ENCODE measurements around the gene ZDHHC11B. TPM values are rescaled to one million over a fixed set of nuclear protein-coding genes. Genes with fewer than 3 reads are reported as not detected.
"Not testable (repeated sequence)": the region's sequence is repeated elsewhere in the genome, so short reads cannot be mapped to it uniquely, and the experiment has no call there.

Gene ZDHHC11B
- total RNA-seq, 2 donors from 2014 or later: 0.75 to 1.3 TPM

DNA sequence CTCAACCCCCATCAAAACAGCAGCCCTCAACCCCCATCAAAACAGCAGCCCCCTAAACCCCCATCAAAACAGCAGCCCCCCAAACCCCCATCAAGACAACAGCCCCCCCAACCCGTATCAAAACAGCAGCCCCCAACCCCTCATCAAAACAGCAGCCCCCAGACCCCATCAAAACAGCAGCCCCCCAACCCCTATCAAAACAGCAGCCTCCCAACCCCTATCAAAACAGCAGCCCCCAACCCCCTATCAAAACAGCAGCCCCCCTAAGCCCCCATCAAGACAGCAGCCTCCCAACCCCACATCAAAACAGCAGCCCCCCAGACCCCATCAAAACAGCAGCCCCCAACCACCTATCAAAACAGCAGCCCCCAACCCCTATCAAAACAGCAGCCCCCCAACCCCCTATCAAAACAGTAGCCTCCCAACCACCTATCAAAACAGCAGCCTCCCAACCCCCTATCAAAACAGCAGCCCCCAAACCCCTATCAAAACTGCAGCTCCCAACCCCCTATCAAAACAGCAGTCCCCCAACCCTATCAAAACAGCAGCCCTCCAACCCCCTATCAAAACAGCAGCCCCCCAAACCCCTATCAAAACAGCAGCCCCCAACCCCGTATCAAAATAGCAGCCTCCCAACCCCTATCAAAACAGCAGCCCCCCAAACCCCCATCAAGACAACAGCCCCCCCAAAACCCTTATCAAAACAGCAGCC is 92.6 kb downstream of the ZDHHC11B start:
- no peak overlapping the region for H3K4me3 Mint-ChIP-seq
- WGBS, 2 experiments (ENCODE audit: insufficient coverage in 1 of 2, insufficient read length in 1 of 2): 60% methylated on average over 1 of the region's 2 CpGs; no CpG with 5 or more reads in 1 of the 2 experiments
- peaks cover 18% of the 10 kb centered on the region for H3K27me3 ChIP-seq (ENCODE audit: control insufficient read depth, insufficient read depth, low read length, poor library complexity, severe bottlenecking)
- no peak for TF ChIP-seq CTCF (conservative IDR thresholded peaks at IDR 0.05)
- H3K36me3 Mint-ChIP-seq (ENCODE audit: low read depth): no peaks in the 10 kb centered on the region
- DNase-seq: peak; percentile 28
- H3K27ac Mint-ChIP-seq: no peak overlapping the region
- no peak overlapping the region for H3K27ac ChIP-seq (ENCODE audit: low read depth, low read length)
- H3K9me3 ChIP-seq (ENCODE audit: control insufficient read depth, low read length): no peaks in the 10 kb centered on the region
- H3K4me1 ChIP-seq (ENCODE audit: control insufficient read depth, insufficient read depth, low read length): no peaks in the 10 kb centered on the region
- no peak overlapping the region for H3K9ac ChIP-seq (ENCODE audit: extremely low read depth, low read length, poor library complexity, severe bottlenecking)
- no peaks in the 10 kb centered on the region for H3K36me3 ChIP-seq (ENCODE audit: control insufficient read depth, insufficient read depth, low read length)
- H3K9me3 Mint-ChIP-seq: peaks cover 3% of the 10 kb centered on the region
- H3K4me3 ChIP-seq (ENCODE audit: low read length): no peak overlapping the region
- H3K4me1 Mint-ChIP-seq: no peaks in the 10 kb centered on the region
- H3K27me3 Mint-ChIP-seq (ENCODE audit: insufficient read depth): peaks cover 14% of the 10 kb centered on the region

- H3K9me3 Mint-ChIP-seq; H3K9ac ChIP-seq (ENCODE audit: extremely low read depth, low read length, poor library complexity, severe bottlenecking); H3K4me1 Mint-ChIP-seq; H3K36me3 ChIP-seq (ENCODE audit: control insufficient read depth, insufficient read depth, low read length); DNase-seq; H3K36me3 Mint-ChIP-seq (ENCODE audit: low read depth); H3K27ac Mint-ChIP-seq; H3K4me1 ChIP-seq (ENCODE audit: control insufficient read depth, insufficient read depth, low read length); H3K4me3 Mint-ChIP-seq; H3K27ac ChIP-seq (ENCODE audit: low read depth, low read length); H3K4me3 ChIP-seq (ENCODE audit: low read length); H3K9me3 ChIP-seq (ENCODE audit: control insufficient read depth, low read length): not testable (repeated sequence)
- H3K27me3 Mint-ChIP-seq (ENCODE audit: insufficient read depth): peaks cover 14% of the 10 kb centered on the region
- peaks cover 19% of the 10 kb centered on the region for H3K27me3 ChIP-seq (ENCODE audit: control insufficient read depth, insufficient read depth, low read length, poor library complexity, severe bottlenecking)
- WGBS, 2 experiments (ENCODE audit: insufficient coverage in 1 of 2, insufficient read length in 1 of 2): no CpG with 5 or more reads among the region's 23 CpGs
These were observed 93.5 kb downstream of the ZDHHC11B start for GRCh38 chr5:691049-691448.

- H3K9me3 Mint-ChIP-seq; DNase-seq; H3K9me3 ChIP-seq (ENCODE audit: control insufficient read depth, low read length); H3K9ac ChIP-seq (ENCODE audit: extremely low read depth, low read length, poor library complexity, severe bottlenecking); H3K4me1 ChIP-seq (ENCODE audit: control insufficient read depth, insufficient read depth, low read length); H3K4me3 ChIP-seq (ENCODE audit: low read length); H3K27ac ChIP-seq (ENCODE audit: low read depth, low read length); H3K4me1 Mint-ChIP-seq; H3K27ac Mint-ChIP-seq; H3K36me3 Mint-ChIP-seq (ENCODE audit: low read depth); H3K36me3 ChIP-seq (ENCODE audit: control insufficient read depth, insufficient read depth, low read length); H3K4me3 Mint-ChIP-seq: not testable (repeated sequence)
- WGBS, 2 experiments (ENCODE audit: insufficient coverage in 1 of 2, insufficient read length in 1 of 2): no CpG with 5 or more reads among the region's 12 CpGs
- H3K27me3 ChIP-seq (ENCODE audit: control insufficient read depth, insufficient read depth, low read length, poor library complexity, severe bottlenecking): peaks cover 27% of the 10 kb centered on the region
- peaks cover 22% of the 10 kb centered on the region for H3K27me3 Mint-ChIP-seq (ENCODE audit: insufficient read depth)
These were observed 94.2 kb downstream of the ZDHHC11B start for GRCh38 chr5:690293-690692.

DNA sequence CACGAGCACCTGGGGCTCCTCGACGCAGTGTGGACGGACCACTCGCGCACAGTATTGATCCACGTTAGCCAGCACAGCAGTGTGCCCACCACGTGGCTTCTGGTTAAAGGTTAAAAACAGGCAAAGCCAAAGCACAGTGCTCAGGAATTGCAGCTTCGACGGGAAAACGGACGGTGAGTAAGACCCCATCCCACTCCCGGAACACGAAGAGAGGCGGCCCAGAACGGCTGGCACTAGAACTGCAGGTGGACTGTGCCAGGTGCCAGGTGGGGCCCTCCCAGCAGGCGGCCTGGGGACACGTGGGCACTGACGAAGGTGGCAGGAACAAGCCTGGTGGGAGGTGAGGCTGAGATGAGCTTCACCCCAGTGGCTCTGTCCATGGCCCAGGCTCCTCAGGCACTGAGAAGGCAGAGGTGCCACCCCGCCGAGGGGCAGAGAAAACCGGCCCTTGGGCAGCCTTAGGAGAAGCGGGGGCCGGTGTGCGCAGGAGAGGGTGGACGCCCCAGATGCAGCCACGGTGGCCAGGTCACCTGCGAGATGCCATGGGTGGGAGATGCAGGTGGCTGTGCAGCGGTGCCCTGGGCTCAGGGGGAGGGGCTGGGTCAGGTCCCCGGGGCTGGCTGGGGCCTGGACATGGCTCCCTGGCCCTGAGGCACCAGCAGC is 96.0 kb downstream of the ZDHHC11B start:
- not testable (repeated sequence) for H3K36me3 Mint-ChIP-seq (ENCODE audit: low read depth); H3K36me3 ChIP-seq (ENCODE audit: control insufficient read depth, insufficient read depth, low read length)

GRCh38 chr5:686936-687335 is 97.6 kb downstream of the ZDHHC11B start:
- H3K27ac Mint-ChIP-seq; H3K27ac ChIP-seq (ENCODE audit: low read depth, low read length); H3K4me1 ChIP-seq (ENCODE audit: control insufficient read depth, insufficient read depth, low read length); H3K36me3 Mint-ChIP-seq (ENCODE audit: low read depth); H3K4me3 Mint-ChIP-seq; H3K9me3 ChIP-seq (ENCODE audit: control insufficient read depth, low read length); H3K4me1 Mint-ChIP-seq; H3K9me3 Mint-ChIP-seq; H3K9ac ChIP-seq (ENCODE audit: extremely low read depth, low read length, poor library complexity, severe bottlenecking); H3K4me3 ChIP-seq (ENCODE audit: low read length); H3K36me3 ChIP-seq (ENCODE audit: control insufficient read depth, insufficient read depth, low read length): not testable (repeated sequence)
- peaks cover 41% of the 10 kb centered on the region for H3K27me3 Mint-ChIP-seq (ENCODE audit: insufficient read depth)
- H3K27me3 ChIP-seq (ENCODE audit: control insufficient read depth, insufficient read depth, low read length, poor library complexity, severe bottlenecking): peaks cover 44% of the 10 kb centered on the region
- 85% methylated on average over 11 of the region's 12 CpGs; no CpG with 5 or more reads in 1 of the 2 experiments for WGBS, 2 experiments (ENCODE audit: insufficient coverage in 1 of 2, insufficient read length in 1 of 2)
- DNase-seq: peak; percentile 33

More for the DNA sequence above, 96.0 kb downstream of the ZDHHC11B start:
- not testable (repeated sequence) for H3K4me3 ChIP-seq (ENCODE audit: low read length); H3K27ac ChIP-seq (ENCODE audit: low read depth, low read length); H3K9me3 ChIP-seq (ENCODE audit: control insufficient read depth, low read length); H3K27ac Mint-ChIP-seq; DNase-seq; H3K9ac ChIP-seq (ENCODE audit: extremely low read depth, low read length, poor library complexity, severe bottlenecking); H3K4me3 Mint-ChIP-seq; H3K4me1 ChIP-seq (ENCODE audit: control insufficient read depth, insufficient read depth, low read length); H3K9me3 Mint-ChIP-seq; H3K4me1 Mint-ChIP-seq
- 92 to 97% methylated on average over 6 to 16 of the region's 30 CpGs for WGBS, 2 experiments (ENCODE audit: insufficient coverage in 1 of 2, insufficient read length in 1 of 2)
- peaks cover 40% of the 10 kb centered on the region for H3K27me3 Mint-ChIP-seq (ENCODE audit: insufficient read depth)
- H3K27me3 ChIP-seq (ENCODE audit: control insufficient read depth, insufficient read depth, low read length, poor library complexity, severe bottlenecking): peaks cover 45% of the 10 kb centered on the region

DNA sequence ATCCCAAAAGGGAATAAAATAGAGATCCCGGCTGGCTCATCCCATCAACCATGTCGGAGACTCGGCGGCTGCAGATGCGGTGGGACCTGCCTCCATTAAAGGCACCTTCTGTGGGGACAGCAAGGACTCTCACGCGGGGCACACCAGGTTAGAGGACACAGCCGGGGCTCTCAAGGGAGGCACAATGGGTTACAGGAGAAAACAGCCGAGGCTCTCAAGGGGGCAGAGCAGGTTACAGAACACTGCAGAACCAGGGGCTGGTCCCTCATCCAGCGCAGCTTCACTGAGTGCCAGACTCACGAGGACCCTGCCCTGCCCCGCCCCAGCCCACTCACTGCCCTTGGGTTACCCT is 98.4 kb downstream of the ZDHHC11B start:
- not testable (repeated sequence) for H3K4me3 ChIP-seq (ENCODE audit: low read length); DNase-seq; H3K9me3 ChIP-seq (ENCODE audit: control insufficient read depth, low read length); H3K4me1 ChIP-seq (ENCODE audit: control insufficient read depth, insufficient read depth, low read length); H3K4me3 Mint-ChIP-seq; H3K36me3 Mint-ChIP-seq (ENCODE audit: low read depth); H3K27ac ChIP-seq (ENCODE audit: low read depth, low read length); H3K36me3 ChIP-seq (ENCODE audit: control insufficient read depth, insufficient read depth, low read length); H3K9ac ChIP-seq (ENCODE audit: extremely low read depth, low read length, poor library complexity, severe bottlenecking); H3K27ac Mint-ChIP-seq; H3K9me3 Mint-ChIP-seq; H3K4me1 Mint-ChIP-seq
- H3K27me3 ChIP-seq (ENCODE audit: control insufficient read depth, insufficient read depth, low read length, poor library complexity, severe bottlenecking): peaks cover 39% of the 10 kb centered on the region
- WGBS, 2 experiments (ENCODE audit: insufficient coverage in 1 of 2, insufficient read length in 1 of 2): 93% methylated on average over 12 of the region's 12 CpGs; no CpG with 5 or more reads in 1 of the 2 experiments
- H3K27me3 Mint-ChIP-seq (ENCODE audit: insufficient read depth): peaks cover 43% of the 10 kb centered on the region
